ENCODE measurements around the gene PDE4D. TPM values are rescaled to one million over a fixed set of nuclear protein-coding genes. Genes with fewer than 3 reads are reported as not detected.

PDE4D gene
- total RNA-seq, 1 donor from 2014 or later = 6.8 TPM

GRCh38 chr5:59109383-59109782, 784.1 kb downstream of the PDE4D start:
- FAIRE-seq = no peak
- DNase-seq (ENCODE audit: low read depth) = no peak
- Histone ChIP-seq H3K36me3 (ENCODE audit: control insufficient read depth, insufficient read depth, low read length) (no peaks in the 10 kb centered on the region), H3K27me3 (ENCODE audit: control insufficient read depth, insufficient read depth, low read length) (no peaks in the 10 kb centered on the region), H3K4me3 (ENCODE audit: low read depth, low read length) (no peak overlapping the region)
- no peak for TF ChIP-seq CTCF (IDR thresholded peaks at IDR 0.05; ENCODE audit: insufficient read depth, low read length, severe bottlenecking)

GRCh38 chr5:59107692-59108091, 785.8 kb downstream of the PDE4D start:
- peak; percentile 44 for DNase-seq (ENCODE audit: low read depth)
- no peaks in the 10 kb centered on the region for H3K36me3 ChIP-seq (ENCODE audit: control insufficient read depth, insufficient read depth, low read length)

GRCh38 chr5:59104400-59105127, 789.0 kb downstream of the PDE4D start:
- H3K27me3 ChIP-seq (ENCODE audit: control insufficient read depth, insufficient read depth, low read length) = no peaks in the 10 kb centered on the region
- H3K4me3 ChIP-seq (ENCODE audit: low read depth, low read length) = no peak overlapping the region
- no peak for TF ChIP-seq CTCF (IDR thresholded peaks at IDR 0.05; ENCODE audit: insufficient read depth, low read length, severe bottlenecking)
- FAIRE-seq (no peak), DNase-seq (ENCODE audit: low read depth) (no peak)
- no peaks in the 10 kb centered on the region for H3K36me3 ChIP-seq (ENCODE audit: control insufficient read depth, insufficient read depth, low read length)

More at GRCh38 chr5:59107692-59108091, 785.8 kb downstream of the PDE4D start:
- Histone ChIP-seq H3K4me3 (ENCODE audit: low read depth, low read length) (no peak overlapping the region), H3K27me3 (ENCODE audit: control insufficient read depth, insufficient read depth, low read length) (no peaks in the 10 kb centered on the region)
- no peak for FAIRE-seq
- no peak for TF ChIP-seq CTCF (IDR thresholded peaks at IDR 0.05; ENCODE audit: insufficient read depth, low read length, severe bottlenecking)

GRCh38 chr5:59103303-59103702, 790.2 kb downstream of the PDE4D start:
- DNase-seq (ENCODE audit: low read depth) (no peak), FAIRE-seq (no peak)
- H3K27me3 ChIP-seq (ENCODE audit: control insufficient read depth, insufficient read depth, low read length) = no peaks in the 10 kb centered on the region
- no peak for TF ChIP-seq CTCF (IDR thresholded peaks at IDR 0.05; ENCODE audit: insufficient read depth, low read length, severe bottlenecking)
- no peaks in the 10 kb centered on the region for H3K36me3 ChIP-seq (ENCODE audit: control insufficient read depth, insufficient read depth, low read length)
- H3K4me3 ChIP-seq (ENCODE audit: low read depth, low read length) = no peak overlapping the region

GRCh38 chr5:59102437-59102836, 791.1 kb downstream of the PDE4D start:
- TF ChIP-seq CTCF (IDR thresholded peaks at IDR 0.05; ENCODE audit: insufficient read depth, low read length, severe bottlenecking) = no peak
- no peak for DNase-seq (ENCODE audit: low read depth)
- H3K4me3 ChIP-seq (ENCODE audit: low read depth, low read length) = no peak overlapping the region
- no peaks in the 10 kb centered on the region for H3K27me3 ChIP-seq (ENCODE audit: control insufficient read depth, insufficient read depth, low read length)
- no peaks in the 10 kb centered on the region for H3K36me3 ChIP-seq (ENCODE audit: control insufficient read depth, insufficient read depth, low read length)
- no peak for FAIRE-seq

GRCh38 chr5:59100875-59101274, 792.7 kb downstream of the PDE4D start:
- TF ChIP-seq CTCF (IDR thresholded peaks at IDR 0.05; ENCODE audit: insufficient read depth, low read length, severe bottlenecking) = no peak
- Histone ChIP-seq H3K27me3 (ENCODE audit: control insufficient read depth, insufficient read depth, low read length) (no peaks in the 10 kb centered on the region), H3K4me3 (ENCODE audit: low read depth, low read length) (no peak overlapping the region), H3K36me3 (ENCODE audit: control insufficient read depth, insufficient read depth, low read length) (no peaks in the 10 kb centered on the region)
- DNase-seq (ENCODE audit: low read depth) (no peak), FAIRE-seq (no peak)

Data from bronchial epithelial cell (primary cell).